NCI-H1436 treated with DMSO at 0.1 percent for 48 hours (cell line): Measurements from ENCODE around the gene WSCD2.
"Not testable (repeated sequence)": the region's sequence is repeated elsewhere in the genome, so short reads cannot be mapped to it uniquely, and the experiment has no call there.

Source experiments
- DNase-seq: peaks from one replicate; lab custom pipeline; 2025; lab: John Stamatoyannopoulos, UW

WSCD2 gene

GRCh38 chr12:108196921-108197320, 67.8 kb downstream of the WSCD2 start:
- DNase-seq = no peak

GRCh38 chr12:108198043-108198442, 69.0 kb downstream of the WSCD2 start:
- no peak for DNase-seq

GRCh38 chr12:108199106-108199505, 70.0 kb downstream of the WSCD2 start:
- no peak for DNase-seq

- DNase-seq = no peak
These were observed 72.7 kb downstream of the WSCD2 start for GRCh38 chr12:108201808-108202207.

- DNase-seq = no peak
These were observed 75.3 kb downstream of the WSCD2 start for GRCh38 chr12:108204117-108204987.

- DNase-seq = no peak
These were observed 76.8 kb downstream of the WSCD2 start for GRCh38 chr12:108205864-108206263.

GRCh38 chr12:108207791-108208730, 79.0 kb downstream of the WSCD2 start:
- no peak for DNase-seq

GRCh38 chr12:108210001-108210400, 80.9 kb downstream of the WSCD2 start:
- no peak for DNase-seq

GRCh38 chr12:108211157-108211556, 82.1 kb downstream of the WSCD2 start:
- no peak for DNase-seq

- DNase-seq = no peak
These were observed 84.9 kb downstream of the WSCD2 start for GRCh38 chr12:108213871-108214445.

- DNase-seq = no peak
These were observed 85.4 kb downstream of the WSCD2 start for GRCh38 chr12:108214486-108214885.

GRCh38 chr12:108215458-108215857, 86.4 kb downstream of the WSCD2 start:
- no peak for DNase-seq

- no peak for DNase-seq
These were observed 89.8 kb downstream of the WSCD2 start for GRCh38 chr12:108218921-108219320.

GRCh38 chr12:108225101-108225500, 96.0 kb downstream of the WSCD2 start:
- DNase-seq = not testable (repeated sequence)

- no peak for DNase-seq
These were observed 97.8 kb downstream of the WSCD2 start for GRCh38 chr12:108226866-108227265.

- no peak for DNase-seq
These were observed 99.7 kb downstream of the WSCD2 start for GRCh38 chr12:108228746-108229145.

- no peak for DNase-seq
These were observed 102.2 kb downstream of the WSCD2 start for GRCh38 chr12:108231109-108231905.

- DNase-seq = no peak
These were observed 102.9 kb downstream of the WSCD2 start for GRCh38 chr12:108231909-108232434.

GRCh38 chr12:108232565-108232964, 103.5 kb downstream of the WSCD2 start:
- no peak for DNase-seq

- no peak for DNase-seq
These were observed 105.1 kb downstream of the WSCD2 start for GRCh38 chr12:108234158-108234557.
